ENCODE data around the gene ZFHX3. TPM values are rescaled to one million over a fixed set of nuclear protein-coding genes. Genes with fewer than 3 reads are reported as not detected.

Gene ZFHX3
- total and polyA plus RNA-seq, 2 of the 8 experiments (the other 6 are each of a cell fraction or from before 2014, with no cell fraction given) = 0.08 to 0.99 TPM

GRCh38 chr16:72937916-72938794 lies 109.8 kb downstream of the ZFHX3 start:
- H3K79me2 ChIP-seq (ENCODE audit: control insufficient read depth in 1 of 2, insufficient read depth in 2 of 2, low read length in 2 of 2) = no peaks in the 10 kb centered on the region
- DNase-seq (ENCODE audit: low read depth in 1 of 2, low spot score in 2 of 2) (no peak), FAIRE-seq (no peak)
- peaks cover 5 to 17% (median 7%) of the 10 kb centered on the region in 4 experiments; a peak in 6 of 7 replicates for H3K4me1 ChIP-seq (replicated peaks in 1 of 4; ENCODE audit: control insufficient read depth in 3 of 4, insufficient read depth in 4 of 4, low read length in 3 of 4)
- no peak overlapping the region for H3K56ac ChIP-seq (replicated peaks; ENCODE audit: insufficient read length, low read depth, low read length)
- no peak overlapping the region for H2BK5ac ChIP-seq (ENCODE audit: low read depth, low read length)
- no peak overlapping the region for H3K18ac ChIP-seq (ENCODE audit: extremely low read depth, low read length)
- no peaks in the 10 kb centered on the region for H3K9me3 ChIP-seq (ENCODE audit: insufficient read depth in 2 of 2, low read depth in 1 of 2, low read length in 1 of 2)
- POLR2A ChIA-PET (ENCODE audit: partially characterized antibody) = interaction anchor here (1.0 kb wide), 1 partner anchor 9 kb away, joined by 3 read pairs; no protein-coding TSS in a partner anchor
- no peak overlapping the region for H3K27ac ChIP-seq (ENCODE audit: low read depth, low read length)
- CTCF ChIA-PET (ENCODE audit: partially characterized antibody) = interaction anchor here (0.7 to 3.1 kb wide), 8 partner anchors 7 to 106 kb away, joined by 3 to 15 read pairs (median 4); no protein-coding TSS in a partner anchor
- no peak overlapping the region for H3K4me2 ChIP-seq (ENCODE audit: insufficient read depth in 1 of 2, low read depth in 2 of 2, low read length in 2 of 2)
- no peak overlapping the region for H3K4me3 ChIP-seq (ENCODE audit: extremely low read depth in 1 of 4, insufficient read depth in 2 of 4, low read depth in 3 of 4, low read length in 4 of 4)
- no peak overlapping the region for H4K8ac ChIP-seq (ENCODE audit: extremely low read depth, insufficient read depth, low read length)
- WGBS, 2 experiments (ENCODE audit: extremely low coverage in 1 of 2, insufficient coverage in 1 of 2, insufficient read length in 1 of 2, insufficient replicate concordance in 2 of 2, low coverage in 1 of 2, low lambda C conversion rate in 2 of 2, missing lambda C conversion rate in 1 of 2) = 93% methylated on average over 22 of the region's 22 CpGs; no CpG with 5 or more reads in 1 of the 2 experiments
- no peak overlapping the region for H4K91ac ChIP-seq (replicated peaks; ENCODE audit: insufficient read length, low read length)
- no peaks in the 10 kb centered on the region for H4K20me1 ChIP-seq (replicated peaks in 1 of 2; ENCODE audit: control insufficient read depth in 1 of 2, insufficient read depth in 2 of 2, low read length in 2 of 2)
- no peaks in the 10 kb centered on the region for H3K23me2 ChIP-seq (ENCODE audit: low read depth, low read length)
- no peak overlapping the region for H3K4ac ChIP-seq (replicated peaks; ENCODE audit: insufficient read length, low read depth, low read length)
- H3K27me3 ChIP-seq (replicated peaks in 1 of 4; ENCODE audit: control insufficient read depth in 3 of 4, extremely low read depth in 1 of 4, insufficient read depth in 3 of 4, low read length in 3 of 4) = no peaks in the 10 kb centered on the region
- no peaks in the 10 kb centered on the region; a peak in 1 of 8 replicates for H3K36me3 ChIP-seq (ENCODE audit: control insufficient read depth in 2 of 4, insufficient read depth in 4 of 4, low read length in 3 of 4)
- TF ChIP-seq EP300 (IDR thresholded peaks at IDR 0.05; ENCODE audit: borderline replicate concordance in 1 of 2, low read depth in 2 of 2, low read length in 2 of 2) = no peak
- TF ChIP-seq SIN3A (conservative IDR thresholded peaks at IDR 0.05 in 1 of 2, IDR thresholded peaks at IDR 0.05 in 1 of 2; ENCODE audit: low read depth in 1 of 2, low read length in 2 of 2) = no peak
- no peak for TF ChIP-seq KDM1A (IDR thresholded peaks at IDR 0.05; ENCODE audit: borderline replicate concordance, low read length)
- no peak for TF ChIP-seq TCF12 (IDR thresholded peaks at IDR 0.05; ENCODE audit: low read depth, low read length)
- no peak for TF ChIP-seq RXRA (IDR thresholded peaks at IDR 0.05; ENCODE audit: insufficient read depth, low read depth, low read length)
- H3K23ac ChIP-seq (ENCODE audit: insufficient read length) = no peak overlapping the region
- no peak overlapping the region for H2AFZ ChIP-seq (ENCODE audit: low read length)
- H4K5ac ChIP-seq (ENCODE audit: insufficient read length, low read depth, low read length) = no peak overlapping the region
- H3K79me1 ChIP-seq (ENCODE audit: low read depth, low read length) = no peaks in the 10 kb centered on the region
- no peak overlapping the region for H2BK12ac ChIP-seq (ENCODE audit: low read depth, low read length)
- H2BK15ac ChIP-seq (ENCODE audit: low read length) = no peak overlapping the region
- H2BK120ac ChIP-seq (replicated peaks; ENCODE audit: low read depth, low read length) = no peak overlapping the region
- no peak overlapping the region for H3K9ac ChIP-seq (replicated peaks in 1 of 4; ENCODE audit: extremely low read depth in 1 of 4, low read depth in 3 of 4, low read length in 3 of 4)
- H2BK20ac ChIP-seq (ENCODE audit: low read length) = no peak overlapping the region
- H2AK5ac ChIP-seq (ENCODE audit: low read depth, low read length) = no peak overlapping the region
- H3K14ac ChIP-seq (ENCODE audit: insufficient read length) = no peak overlapping the region
